NCI-H2107 treated with DMSO at 0.1 percent for 48 hours (cell line): ENCODE results near the gene MFSD11.
A peak's percentile ranks its signal among the peaks of the same experiment; 100 is the strongest.
"Not testable (repeated sequence)": the region's sequence is repeated elsewhere in the genome, so short reads cannot be mapped to it uniquely, and the experiment has no call there.

Experiments used
- DNase-seq: peaks from one replicate; lab custom pipeline; 2025; ENCODE audit not compliant: unreplicated experiment; lab: John Stamatoyannopoulos, UW

MFSD11 gene

GRCh38 chr17:76737676-76738467, at the start of gene MFSD11:
TSS of gene MFSD11 (plus strand) at chr17:76738119. CDS start at chr17:76738353, 234 bp downstream.
- DNase-seq = peak; percentile 87

GRCh38 chr17:76688165-76688622, 49.7 kb upstream of the MFSD11 start:
- DNase-seq = no peak

GRCh38 chr17:76689859-76690258, 48.1 kb upstream of the MFSD11 start:
- DNase-seq = no peak

- DNase-seq = no peak
Measured at GRCh38 chr17:76690596-76691280, 47.2 kb upstream of the MFSD11 start.

- DNase-seq = no peak
Measured at GRCh38 chr17:76691379-76692191, 46.3 kb upstream of the MFSD11 start.

- no peak for DNase-seq
Measured at GRCh38 chr17:76695059-76695831, 42.7 kb upstream of the MFSD11 start.

- DNase-seq = no peak
Measured at GRCh38 chr17:76696763-76697701, 40.9 kb upstream of the MFSD11 start.

GRCh38 chr17:76697702-76698465, 40.0 kb upstream of the MFSD11 start:
- peak; percentile 64 for DNase-seq

- DNase-seq = not testable (repeated sequence)
Measured at GRCh38 chr17:76698466-76698977, 39.4 kb upstream of the MFSD11 start.

GRCh38 chr17:76700270-76700616, 37.7 kb upstream of the MFSD11 start:
- DNase-seq = peak; percentile 95

GRCh38 chr17:76700617-76701470, 37.1 kb upstream of the MFSD11 start:
- peak; percentile 95 for DNase-seq

- DNase-seq = no peak
Measured at GRCh38 chr17:76701471-76701967, 36.4 kb upstream of the MFSD11 start.

GRCh38 chr17:76702076-76702475, 35.8 kb upstream of the MFSD11 start:
- no peak for DNase-seq

- DNase-seq = no peak
Measured at GRCh38 chr17:76702941-76703637, 34.8 kb upstream of the MFSD11 start.

- DNase-seq = no peak
Measured at GRCh38 chr17:76704805-76705204, 33.1 kb upstream of the MFSD11 start.

- DNase-seq = no peak
Measured at GRCh38 chr17:76706817-76707216, 31.1 kb upstream of the MFSD11 start.
